Measurements from ENCODE around the gene JKAMP.

The JKAMP gene

DNA sequence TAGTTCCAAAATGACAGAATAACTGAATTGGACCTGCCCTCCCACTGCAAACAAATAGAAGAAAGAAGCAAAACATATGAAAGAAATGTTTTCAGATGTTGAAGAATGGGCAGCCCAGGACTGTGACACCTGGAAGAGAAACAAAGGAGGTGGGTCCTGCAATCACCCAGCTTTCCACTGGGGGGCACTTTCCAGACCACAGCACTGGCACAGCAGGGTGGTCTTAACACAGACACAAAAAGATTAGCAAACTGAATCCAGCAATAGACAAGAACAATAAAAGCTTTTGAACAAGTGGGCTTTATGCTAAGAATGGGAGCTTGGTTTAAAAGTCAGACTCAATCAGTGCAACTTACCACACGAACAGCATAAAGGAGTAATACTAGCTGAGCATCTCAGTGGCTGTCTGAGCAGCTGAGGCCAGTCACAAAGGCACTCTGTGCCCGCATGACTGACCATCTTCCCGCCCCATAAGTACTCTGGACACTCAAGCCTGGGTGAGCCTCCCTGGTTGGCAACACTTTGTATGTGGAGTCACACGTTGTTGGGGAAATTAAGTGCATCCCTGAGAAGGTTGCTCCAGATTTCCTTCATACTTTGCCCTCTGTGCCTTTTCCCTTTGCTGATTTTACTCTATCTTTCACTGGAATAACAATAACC, 27.7 kb downstream of the JKAMP start:
- Histone ChIP-seq H3K4me1 (ENCODE audit: control insufficient read depth, low read depth, low read length) (no peaks in the 10 kb centered on the region), H3K9me3 (ENCODE audit: control insufficient read depth, low read depth, low read length) (no peaks in the 10 kb centered on the region), H3K36me3 (ENCODE audit: control insufficient read depth, low read depth, low read length) (no peaks in the 10 kb centered on the region), H3K9ac (ENCODE audit: low read length) (no peak overlapping the region), H3K27me3 (ENCODE audit: control insufficient read depth, insufficient read depth, low read length) (no peaks in the 10 kb centered on the region), H3K4me3 (ENCODE audit: low read length) (no peak overlapping the region), H3K27ac (ENCODE audit: low read length) (no peak overlapping the region)

DNA sequence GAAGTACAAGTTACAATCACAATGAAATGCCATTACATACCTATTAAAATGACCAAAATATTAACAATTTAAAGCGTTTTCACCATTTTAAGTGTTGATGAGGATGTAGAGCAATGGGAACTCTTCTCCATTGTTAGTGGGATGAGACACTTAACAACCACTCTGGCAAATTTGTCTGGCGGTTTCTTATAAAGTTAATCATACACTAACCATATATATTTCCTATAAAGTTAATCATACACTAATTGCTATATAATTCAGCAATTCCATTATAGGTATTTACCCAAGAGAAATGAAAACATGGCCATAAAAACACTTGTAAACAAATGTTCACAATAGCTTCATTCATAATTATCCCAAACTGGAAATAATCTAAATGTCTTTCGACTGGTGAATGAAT, 35.9 kb downstream of the JKAMP start:
- H3K36me3 ChIP-seq (ENCODE audit: control insufficient read depth, low read depth, low read length), result no peaks in the 10 kb centered on the region

DNA sequence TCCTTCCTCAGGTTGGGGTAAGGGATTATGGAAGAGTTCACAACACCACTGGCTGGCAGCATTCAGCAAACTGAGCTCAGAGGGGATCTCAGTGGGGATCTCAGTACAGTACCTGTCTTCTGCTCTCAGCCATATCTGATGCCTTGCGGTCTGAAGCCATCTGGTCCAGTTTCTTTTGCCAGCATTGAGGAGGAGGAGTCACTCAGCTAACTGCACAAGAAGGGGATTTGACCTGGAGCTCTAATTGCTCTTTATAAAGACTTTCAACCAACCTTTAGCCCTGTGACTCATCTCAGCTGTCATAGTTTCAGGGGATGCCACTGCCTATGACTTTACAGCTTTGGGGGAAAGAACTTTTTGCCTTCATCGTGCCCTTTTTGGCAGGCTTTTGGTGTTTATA, 44.9 kb downstream of the JKAMP start:
- H3K9ac ChIP-seq (ENCODE audit: low read length), result no peak overlapping the region
- H3K27ac ChIP-seq (ENCODE audit: low read length), result no peak overlapping the region
- H3K27me3 ChIP-seq (ENCODE audit: control insufficient read depth, insufficient read depth, low read length), result no peaks in the 10 kb centered on the region
- no peaks in the 10 kb centered on the region for H3K4me1 ChIP-seq (ENCODE audit: control insufficient read depth, low read depth, low read length)
- no peaks in the 10 kb centered on the region for H3K36me3 ChIP-seq (ENCODE audit: control insufficient read depth, low read depth, low read length)
- H3K4me3 ChIP-seq (ENCODE audit: low read length), result no peak overlapping the region
- no peaks in the 10 kb centered on the region for H3K9me3 ChIP-seq (ENCODE audit: control insufficient read depth, low read depth, low read length)

More for the DNA sequence above, 35.9 kb downstream of the JKAMP start:
- Histone ChIP-seq H3K27ac (ENCODE audit: low read length) (no peak overlapping the region), H3K27me3 (ENCODE audit: control insufficient read depth, insufficient read depth, low read length) (no peaks in the 10 kb centered on the region), H3K9ac (ENCODE audit: low read length) (no peak overlapping the region), H3K9me3 (ENCODE audit: control insufficient read depth, low read depth, low read length) (no peaks in the 10 kb centered on the region), H3K4me3 (ENCODE audit: low read length) (no peak overlapping the region), H3K4me1 (ENCODE audit: control insufficient read depth, low read depth, low read length) (no peaks in the 10 kb centered on the region)

DNA sequence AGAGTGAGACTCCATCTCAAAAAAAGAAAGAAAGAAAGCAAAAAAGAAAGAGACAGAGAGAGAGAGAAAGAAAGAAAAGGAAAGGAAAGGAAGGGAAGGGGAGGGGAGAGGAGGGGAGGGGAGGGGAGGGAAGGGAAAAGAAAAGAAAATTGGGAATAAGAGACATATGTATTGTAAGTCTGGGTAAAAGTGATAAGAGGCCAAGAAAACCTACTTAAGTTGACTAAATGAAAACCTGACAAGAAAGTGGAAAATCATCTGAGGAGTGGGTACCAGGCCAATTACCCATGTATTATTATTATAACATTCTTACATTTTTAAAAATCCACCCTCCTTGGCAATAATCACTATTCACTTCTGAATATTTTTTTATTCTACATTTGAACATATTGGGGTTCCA, 46.0 kb downstream of the JKAMP start:
- Histone ChIP-seq H3K4me3 (ENCODE audit: low read length) (no peak overlapping the region), H3K36me3 (ENCODE audit: control insufficient read depth, low read depth, low read length) (no peaks in the 10 kb centered on the region), H3K9ac (ENCODE audit: low read length) (no peak overlapping the region), H3K27me3 (ENCODE audit: control insufficient read depth, insufficient read depth, low read length) (no peaks in the 10 kb centered on the region), H3K4me1 (ENCODE audit: control insufficient read depth, low read depth, low read length) (no peaks in the 10 kb centered on the region), H3K9me3 (ENCODE audit: control insufficient read depth, low read depth, low read length) (no peaks in the 10 kb centered on the region), H3K27ac (ENCODE audit: low read length) (no peak overlapping the region)

DNA sequence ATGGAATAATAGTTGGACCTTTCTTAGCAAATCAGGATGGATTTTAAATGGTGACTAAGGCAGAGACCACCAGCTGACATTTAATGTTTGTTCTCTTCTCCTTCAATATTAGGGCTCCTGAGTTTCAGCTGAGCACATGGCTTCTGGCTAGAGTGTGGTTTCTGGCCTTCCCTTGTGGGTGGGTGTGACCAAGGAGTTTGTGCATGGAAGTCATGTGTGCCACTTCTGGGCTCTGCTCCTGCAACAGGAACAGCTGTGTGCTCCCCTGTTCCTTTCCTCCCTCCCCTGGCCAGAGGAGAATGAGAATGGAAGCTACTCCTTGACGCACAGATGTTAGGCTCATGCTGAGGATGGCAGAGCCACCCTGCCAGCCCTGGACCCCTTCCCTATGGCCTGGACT, 48.1 kb downstream of the JKAMP start:
- no peaks in the 10 kb centered on the region for H3K9me3 ChIP-seq (ENCODE audit: control insufficient read depth, low read depth, low read length)
- no peak overlapping the region for H3K4me3 ChIP-seq (ENCODE audit: low read length)
- no peaks in the 10 kb centered on the region for H3K4me1 ChIP-seq (ENCODE audit: control insufficient read depth, low read depth, low read length)
- H3K9ac ChIP-seq (ENCODE audit: low read length), result no peak overlapping the region
- H3K27ac ChIP-seq (ENCODE audit: low read length), result no peak overlapping the region
- no peaks in the 10 kb centered on the region for H3K36me3 ChIP-seq (ENCODE audit: control insufficient read depth, low read depth, low read length)
- H3K27me3 ChIP-seq (ENCODE audit: control insufficient read depth, insufficient read depth, low read length), result no peaks in the 10 kb centered on the region

DNA sequence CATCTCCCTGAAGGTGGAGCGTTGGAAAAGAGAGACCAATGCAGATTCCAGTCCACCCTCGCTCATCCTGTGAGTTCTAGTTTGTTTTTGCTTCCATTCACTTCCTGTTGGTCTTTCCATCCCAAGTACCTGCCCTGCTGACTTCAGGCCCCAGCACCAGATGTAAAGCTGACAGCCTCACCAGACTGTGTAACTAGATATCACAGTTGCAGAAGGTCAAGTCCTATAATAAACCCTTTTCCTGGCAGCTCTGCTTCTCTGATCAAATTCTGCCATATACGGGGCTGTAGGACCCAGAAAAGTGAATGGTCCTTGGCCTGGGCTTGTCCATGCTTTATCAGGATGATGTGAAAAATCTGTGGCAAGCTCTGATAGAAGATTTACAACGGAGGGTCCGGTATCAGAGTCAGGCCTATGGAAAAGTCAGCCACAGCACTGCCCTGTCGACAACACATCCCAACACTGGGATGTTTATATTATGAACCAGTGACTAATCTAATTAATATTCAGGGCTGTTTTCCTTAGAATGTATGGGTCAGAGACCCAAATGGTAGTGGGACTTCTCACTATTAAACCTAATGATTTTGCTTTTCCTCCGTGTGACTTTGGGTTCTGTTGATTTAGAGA, 50.2 kb downstream of the JKAMP start:
- no peak overlapping the region for H3K4me3 ChIP-seq (ENCODE audit: low read length)
- H3K9ac ChIP-seq (ENCODE audit: low read length), result no peak overlapping the region
- no peak overlapping the region for H3K27ac ChIP-seq (ENCODE audit: low read length)
- H3K36me3 ChIP-seq (ENCODE audit: control insufficient read depth, low read depth, low read length), result no peaks in the 10 kb centered on the region
- H3K9me3 ChIP-seq (ENCODE audit: control insufficient read depth, low read depth, low read length), result no peaks in the 10 kb centered on the region
- H3K27me3 ChIP-seq (ENCODE audit: control insufficient read depth, insufficient read depth, low read length), result no peaks in the 10 kb centered on the region
- no peaks in the 10 kb centered on the region for H3K4me1 ChIP-seq (ENCODE audit: control insufficient read depth, low read depth, low read length)

DNA sequence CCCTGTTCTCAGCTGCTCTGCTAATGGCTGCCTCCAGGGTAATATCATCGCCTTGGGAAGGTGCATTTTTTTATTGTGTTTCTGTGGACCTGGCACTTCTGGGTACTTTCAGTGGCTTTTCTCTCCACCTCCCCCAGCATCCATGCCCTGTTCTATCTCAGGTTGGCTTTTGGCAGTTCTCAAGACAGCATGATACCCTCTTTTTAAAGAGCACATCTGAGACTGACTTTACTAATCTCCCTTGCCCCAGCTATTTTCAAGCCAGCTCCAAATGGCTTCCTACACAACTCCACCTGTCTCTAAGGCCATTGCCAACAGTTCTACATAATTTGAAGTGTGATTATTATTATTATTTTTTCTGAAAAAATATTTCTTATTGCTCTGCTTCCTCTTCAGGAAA, 53.2 kb downstream of the JKAMP start:
- H3K9ac ChIP-seq (ENCODE audit: low read length), result no peak overlapping the region
- H3K4me3 ChIP-seq (ENCODE audit: low read length), result no peak overlapping the region
- H3K4me1 ChIP-seq (ENCODE audit: control insufficient read depth, low read depth, low read length), result no peaks in the 10 kb centered on the region
- no peak overlapping the region for H3K27ac ChIP-seq (ENCODE audit: low read length)
- H3K36me3 ChIP-seq (ENCODE audit: control insufficient read depth, low read depth, low read length), result no peaks in the 10 kb centered on the region
- H3K27me3 ChIP-seq (ENCODE audit: control insufficient read depth, insufficient read depth, low read length), result no peaks in the 10 kb centered on the region
- no peaks in the 10 kb centered on the region for H3K9me3 ChIP-seq (ENCODE audit: control insufficient read depth, low read depth, low read length)

DNA sequence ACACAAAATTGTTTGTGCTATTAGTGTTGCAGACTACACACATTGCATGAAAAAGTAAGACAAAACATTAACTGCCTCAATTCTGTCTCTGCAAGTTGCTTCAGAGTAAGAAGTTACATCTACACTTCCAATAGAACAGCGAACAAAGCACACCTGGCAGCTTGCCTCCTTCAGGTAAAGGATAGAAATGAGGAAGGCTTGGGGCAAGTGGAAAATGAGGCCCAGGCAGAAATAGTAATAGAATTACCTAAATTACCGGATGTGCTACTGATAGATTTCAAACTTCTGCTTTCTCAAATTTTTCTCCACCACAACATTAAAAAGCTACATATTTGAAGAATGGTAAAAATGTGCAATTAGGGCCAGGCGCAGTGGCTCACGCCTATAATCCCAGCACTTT, 54.6 kb downstream of the JKAMP start:
- no peak overlapping the region for H3K27ac ChIP-seq (ENCODE audit: low read length)
- no peaks in the 10 kb centered on the region for H3K9me3 ChIP-seq (ENCODE audit: control insufficient read depth, low read depth, low read length)
- no peaks in the 10 kb centered on the region for H3K27me3 ChIP-seq (ENCODE audit: control insufficient read depth, insufficient read depth, low read length)
- no peaks in the 10 kb centered on the region for H3K36me3 ChIP-seq (ENCODE audit: control insufficient read depth, low read depth, low read length)
- no peak overlapping the region for H3K4me3 ChIP-seq (ENCODE audit: low read length)
- H3K4me1 ChIP-seq (ENCODE audit: control insufficient read depth, low read depth, low read length), result no peaks in the 10 kb centered on the region
- no peak overlapping the region for H3K9ac ChIP-seq (ENCODE audit: low read length)

DNA sequence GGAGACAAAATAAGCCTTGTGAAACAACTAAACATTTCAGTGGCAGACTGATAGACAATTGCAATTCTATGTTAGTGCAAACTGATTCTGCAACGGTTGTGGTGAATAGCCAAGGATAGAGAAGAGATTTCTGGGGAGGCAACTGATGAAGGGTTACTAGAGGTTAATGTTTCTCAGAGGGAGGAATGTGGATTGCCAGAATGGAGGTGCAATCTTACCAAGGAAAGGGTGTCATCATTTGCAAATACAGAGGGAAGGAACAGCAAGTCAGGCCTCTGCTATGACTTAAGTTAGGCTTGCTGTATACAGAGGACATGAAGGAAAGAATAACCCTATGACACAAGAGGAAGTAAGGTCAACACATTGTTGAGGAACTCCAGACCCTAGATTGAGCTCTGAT, 56.5 kb downstream of the JKAMP start:
- Histone ChIP-seq H3K27ac (ENCODE audit: low read length) (no peak overlapping the region), H3K36me3 (ENCODE audit: control insufficient read depth, low read depth, low read length) (no peaks in the 10 kb centered on the region), H3K9ac (ENCODE audit: low read length) (no peak overlapping the region), H3K27me3 (ENCODE audit: control insufficient read depth, insufficient read depth, low read length) (no peaks in the 10 kb centered on the region), H3K9me3 (ENCODE audit: control insufficient read depth, low read depth, low read length) (no peaks in the 10 kb centered on the region), H3K4me3 (ENCODE audit: low read length) (no peak overlapping the region), H3K4me1 (ENCODE audit: control insufficient read depth, low read depth, low read length) (no peaks in the 10 kb centered on the region)

DNA sequence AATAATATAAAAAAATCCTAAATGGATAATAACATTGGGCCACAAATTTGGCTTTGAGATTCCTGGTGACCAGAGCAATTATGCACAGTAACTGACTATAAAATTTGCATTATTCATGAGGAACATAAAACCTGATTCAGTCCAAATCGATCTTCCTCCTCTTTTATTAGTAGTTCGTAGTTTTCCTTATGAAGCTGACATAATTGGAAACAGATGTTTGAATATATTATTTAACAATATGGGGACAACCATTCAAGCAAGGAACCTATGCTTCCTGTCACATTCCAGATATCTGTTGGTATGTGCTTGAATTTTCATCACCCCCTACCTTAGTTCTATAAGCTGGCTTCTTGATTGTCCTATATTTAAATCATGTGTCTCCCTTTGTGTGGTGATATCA, 57.4 kb downstream of the JKAMP start:
- no peaks in the 10 kb centered on the region for H3K27me3 ChIP-seq (ENCODE audit: control insufficient read depth, insufficient read depth, low read length)
- no peaks in the 10 kb centered on the region for H3K36me3 ChIP-seq (ENCODE audit: control insufficient read depth, low read depth, low read length)
- H3K27ac ChIP-seq (ENCODE audit: low read length), result no peak overlapping the region
- no peak overlapping the region for H3K9ac ChIP-seq (ENCODE audit: low read length)
- H3K9me3 ChIP-seq (ENCODE audit: control insufficient read depth, low read depth, low read length), result no peaks in the 10 kb centered on the region
- H3K4me3 ChIP-seq (ENCODE audit: low read length), result no peak overlapping the region
- H3K4me1 ChIP-seq (ENCODE audit: control insufficient read depth, low read depth, low read length), result no peaks in the 10 kb centered on the region

DNA sequence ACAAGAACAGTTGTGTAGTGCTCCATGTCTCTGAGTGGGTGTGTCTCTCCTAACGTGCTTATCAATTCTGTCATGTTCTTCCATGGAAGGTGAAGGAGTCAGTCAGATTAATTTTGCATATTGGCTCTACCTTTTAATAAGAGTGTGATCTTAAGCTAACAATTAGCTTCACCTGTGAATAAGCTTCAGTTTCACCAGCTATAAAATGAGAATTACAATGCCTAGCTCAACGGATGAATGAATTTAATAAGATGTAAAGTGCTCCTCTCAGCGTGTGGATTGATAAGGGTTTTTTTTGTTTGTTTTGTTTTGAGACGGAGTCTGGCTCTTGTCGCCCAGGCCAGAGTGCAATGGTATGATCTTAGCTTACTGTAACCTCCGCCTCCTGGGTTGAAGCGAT, 59.6 kb downstream of the JKAMP start:
- Histone ChIP-seq H3K4me3 (ENCODE audit: low read length) (no peak overlapping the region), H3K36me3 (ENCODE audit: control insufficient read depth, low read depth, low read length) (no peaks in the 10 kb centered on the region), H3K27me3 (ENCODE audit: control insufficient read depth, insufficient read depth, low read length) (no peaks in the 10 kb centered on the region), H3K27ac (ENCODE audit: low read length) (no peak overlapping the region), H3K4me1 (ENCODE audit: control insufficient read depth, low read depth, low read length) (no peaks in the 10 kb centered on the region), H3K9me3 (ENCODE audit: control insufficient read depth, low read depth, low read length) (no peaks in the 10 kb centered on the region), H3K9ac (ENCODE audit: low read length) (no peak overlapping the region)

DNA sequence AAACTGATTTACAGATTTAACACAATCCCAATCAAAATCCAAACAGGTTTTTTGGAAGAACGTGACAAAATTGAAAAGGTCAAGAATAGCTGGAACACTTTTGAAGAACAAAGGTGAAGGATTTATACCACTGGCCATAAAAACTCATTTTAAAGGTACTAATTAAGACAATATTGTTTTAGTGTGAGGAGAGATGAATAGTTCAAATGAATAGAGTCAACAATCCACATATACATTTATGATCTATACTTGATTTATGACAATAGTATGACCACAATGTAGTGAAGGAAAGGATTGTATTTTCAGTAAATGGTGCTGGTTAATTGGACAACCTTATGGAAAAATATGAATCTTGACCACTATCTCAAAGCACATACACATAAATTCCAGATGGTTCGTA, 63.0 kb downstream of the JKAMP start:
- Histone ChIP-seq H3K4me3 (ENCODE audit: low read length) (no peak overlapping the region), H3K9ac (ENCODE audit: low read length) (no peak overlapping the region), H3K4me1 (ENCODE audit: control insufficient read depth, low read depth, low read length) (no peaks in the 10 kb centered on the region)

More for the DNA sequence above, 63.0 kb downstream of the JKAMP start:
- H3K9me3 ChIP-seq (ENCODE audit: control insufficient read depth, low read depth, low read length), result no peaks in the 10 kb centered on the region
- no peak overlapping the region for H3K27ac ChIP-seq (ENCODE audit: low read length)
- H3K27me3 ChIP-seq (ENCODE audit: control insufficient read depth, insufficient read depth, low read length), result no peaks in the 10 kb centered on the region
- H3K36me3 ChIP-seq (ENCODE audit: control insufficient read depth, low read depth, low read length), result no peaks in the 10 kb centered on the region
